K562 (cell line): ENCODE data around the gene ODF4. TPM values are rescaled to one million over a fixed set of nuclear protein-coding genes. Genes with fewer than 3 reads are reported as not detected.

Experiments used
- ARID1B ChIP-seq: fragments of 450-650 bp; IDR thresholded peaks from 2 replicates; pipeline ENCODE4 v1.6.1; 2016; ENCODE audit warnings: antibody characterized with exemption, mild to moderate bottlenecking, inconsistent platforms
- ASH1L ChIP-seq: fragments of 450-650 bp; IDR thresholded peaks from 2 replicates; pipeline ENCODE4 v1.6.1; 2018; ENCODE audit warnings: borderline replicate concordance, mild to moderate bottlenecking, low read depth; ENCODE audit not compliant: partially characterized antibody
- CSDE1 ChIP-seq, 2 experiments: fragments of 450-650 bp; IDR thresholded peaks; 2 replicates each; pipeline ENCODE4 v1.6.1; 2016; ENCODE audit warnings: mild to moderate bottlenecking in 1 of 2
- DNMT1 ChIP-seq: fragments of 450-650 bp; IDR thresholded peaks from 2 replicates; pipeline ENCODE4 v1.6.1; 2016; ENCODE audit warnings: antibody characterized with exemption, mild to moderate bottlenecking
- EGR1 ChIP-seq: fragments of 450-650 bp; conservative IDR thresholded peaks from 2 replicates; pipeline ENCODE4 v1.6.1; 2017; ENCODE audit warnings: mild to moderate bottlenecking
- HCFC1 ChIP-seq: IDR thresholded peaks from 2 replicates; pipeline ENCODE4 v1.6.1; 2012; ENCODE audit warnings: low read depth, low read length, improper control_type of control experiment
- MTA1 ChIP-seq: fragments of 450-650 bp; IDR thresholded peaks from 2 replicates; pipeline ENCODE4 v1.6.1; 2017; ENCODE audit warnings: borderline replicate concordance
- MYNN ChIP-seq, 2 experiments: sonication (generic); formaldehyde crosslinking in 1 of 2; IDR thresholded peaks; 2 replicates each; pipeline versions ENCODE4 v1.5.0 to v1.6.1; 2016 to 2020; ENCODE audit warnings: antibody characterized with exemption in 1 of 2, missing genetic modification reagents in 1 of 2
- NCOR1 ChIP-seq: fragments of 450-650 bp; IDR thresholded peaks from 2 replicates; pipeline ENCODE4 v1.6.1; 2016; ENCODE audit warnings: mild to moderate bottlenecking, moderate library complexity
- PURB ChIP-seq: sonication (generic); formaldehyde crosslinking; IDR thresholded peaks from 2 replicates; pipeline ENCODE4 v1.9.0; 2021; ENCODE audit warnings: low read depth, mild to moderate bottlenecking, missing genetic modification reagents
- RBM34 ChIP-seq: fragments of 200-400 bp; formaldehyde crosslinking; IDR thresholded peaks from 2 replicates; pipeline ENCODE4 v1.6.1; 2018; ENCODE audit warnings: low read length, borderline replicate concordance; ENCODE audit not compliant: insufficient read depth
- RFX5 ChIP-seq: IDR thresholded peaks from 2 replicates; pipeline ENCODE4 v1.6.1; 2011; ENCODE audit warnings: low read depth, mild to moderate bottlenecking, improper control_type of control experiment, low read length
- SMAD2 ChIP-seq: fragments of 150-350 bp; IDR thresholded peaks from 2 replicates; pipeline ENCODE4 v1.6.1; 2014; ENCODE audit warnings: low read depth, mild to moderate bottlenecking, low read length
- SMARCB1 ChIP-seq: IDR thresholded peaks from 2 replicates; pipeline ENCODE4 v1.6.1; 2011; ENCODE audit warnings: improper control_type of control experiment, low read depth; ENCODE audit not compliant: insufficient read length
- STAT5A ChIP-seq: IDR thresholded peaks from 2 replicates; pipeline ENCODE4 v1.6.1; 2012; ENCODE audit warnings: low read length, inconsistent platforms, borderline replicate concordance
- ZFP91 ChIP-seq: sonication (generic); formaldehyde crosslinking; IDR thresholded peaks from 2 replicates; pipeline ENCODE4 v1.8.0; 2022; ENCODE audit warnings: mild to moderate bottlenecking, missing genetic modification reagents
- ZNF239 ChIP-seq: fragments of 250-450 bp; sonication (Bioruptor Pico); IDR thresholded peaks from 2 replicates; pipeline ENCODE4 v1.4.0; 2020; ENCODE audit warnings: mild to moderate bottlenecking
- polyA plus RNA-seq, 8 experiments: library from polyadenylated mRNA; depleted of rRNA in 4 of 8; stranded (reverse) in 5 of 8; unstranded in 3 of 8; fragments of >200 nt; fragmentation: Nextera tagmentation in 2 of 8; fragmentation: Illumina TruSeq in 1 of 8; extraction: Ambion mirVana in 2 of 8; extraction: Trizol in 1 of 8; gene quantifications; 2 replicates each; pipeline versions ENCODE4 v1.2.1 to v1.2.3, GENCODE V29; 2011 to 2014; ENCODE audit warnings: inconsistent platforms in 1 of 8, missing spikeins in 1 of 8
- total RNA-seq, 7 experiments: library from RNA; depleted of rRNA in 6 of 7; stranded (reverse); fragments of >200 nt in 6 of 7; fragmentation: Illumina TruSeq in 2 of 7; extraction: Trizol in 2 of 7; gene quantifications; 2 replicates each; pipeline versions ENCODE4 v1.2.1 to v1.2.3, GENCODE V29; 2011 to 2021; ENCODE audit warnings: low replicate concordance in 1 of 7
- TF ChIP-seq, protein P1 (sequence below): fragments of 450-650 bp; IDR thresholded peaks from 2 replicates; pipeline ENCODE4 v1.6.1; 2018; ENCODE audit not compliant: partially characterized antibody
- TF ChIP-seq, protein P2 (sequence below): fragments of 250-450 bp; sonication (Bioruptor Pico); IDR thresholded peaks from 2 replicates; pipeline ENCODE4 v1.8.0; 2021; ENCODE audit warnings: moderate library complexity, mild to moderate bottlenecking, inconsistent platforms
- TF ChIP-seq, protein P3 (sequence below): fragments of 450-650 bp; IDR thresholded peaks from 2 replicates; pipeline ENCODE4 v1.6.1; 2018; ENCODE audit warnings: mild to moderate bottlenecking, low read depth; ENCODE audit not compliant: partially characterized antibody
- TF ChIP-seq, protein P4 (sequence below): fragments of 450-650 bp; IDR thresholded peaks from 2 replicates; pipeline ENCODE4 v1.6.1; 2016; ENCODE audit warnings: missing biosample characterization, missing genetic modification characterization

ODF4 gene
- total and polyA plus RNA-seq, 9 of the 15 experiments (the other 6 are each of a cell fraction or from before 2014, with no cell fraction given), result not detected

DNA sequence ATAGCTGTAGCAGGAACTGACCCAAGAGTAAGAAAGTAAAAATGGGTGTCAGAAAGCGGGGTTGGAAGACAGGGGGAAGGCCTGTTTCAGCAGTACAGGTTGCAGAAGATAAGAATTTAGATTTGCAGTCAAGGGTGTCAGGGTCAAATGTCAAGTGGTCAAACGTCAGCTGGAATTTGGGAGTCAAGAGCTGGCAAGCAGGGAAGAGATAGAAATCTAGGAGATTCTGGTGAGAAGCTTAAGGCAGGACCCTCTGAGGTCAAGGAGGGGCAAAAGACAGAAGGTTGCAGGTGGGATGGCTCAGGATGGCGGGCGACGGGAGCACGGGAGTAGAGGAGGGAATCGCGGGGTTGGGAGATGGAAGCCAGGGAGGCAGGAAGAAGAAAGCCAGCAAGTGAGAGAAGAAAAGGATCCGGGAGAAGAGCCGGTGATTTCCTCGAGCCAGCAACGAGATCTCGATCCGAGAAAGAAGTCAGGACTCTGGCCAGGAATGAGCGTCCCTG lies 44.8 kb upstream of the ODF4 start (continued):
- TF ChIP-seq EGR1 (no peak), SMAD2 (no peak), DNMT1 (no peak), RBM34 (no peak), ZFP91 (CRISPR knock-in tag) (no peak), ASH1L (no peak), SMARCB1 (no peak), ZNF239 (CRISPR knock-in tag) (no peak), MYNN (IDR thresholded peaks at IDR 0.05) (no peak), MYNN (CRISPR knock-in tag; IDR thresholded peaks at IDR 0.05) (no peak), CSDE1 (IDR thresholded peaks at IDR 0.05) (no peak), ARID1B (no peak), RFX5 (no peak), HCFC1 (no peak), MTA1 (0 out of 2 replicates have a peak, but pooled peaks have one; percentile 36), PURB (no peak), STAT5A (no peak), NCOR1 (no peak)
- TF ChIP-seq, protein P1, sequence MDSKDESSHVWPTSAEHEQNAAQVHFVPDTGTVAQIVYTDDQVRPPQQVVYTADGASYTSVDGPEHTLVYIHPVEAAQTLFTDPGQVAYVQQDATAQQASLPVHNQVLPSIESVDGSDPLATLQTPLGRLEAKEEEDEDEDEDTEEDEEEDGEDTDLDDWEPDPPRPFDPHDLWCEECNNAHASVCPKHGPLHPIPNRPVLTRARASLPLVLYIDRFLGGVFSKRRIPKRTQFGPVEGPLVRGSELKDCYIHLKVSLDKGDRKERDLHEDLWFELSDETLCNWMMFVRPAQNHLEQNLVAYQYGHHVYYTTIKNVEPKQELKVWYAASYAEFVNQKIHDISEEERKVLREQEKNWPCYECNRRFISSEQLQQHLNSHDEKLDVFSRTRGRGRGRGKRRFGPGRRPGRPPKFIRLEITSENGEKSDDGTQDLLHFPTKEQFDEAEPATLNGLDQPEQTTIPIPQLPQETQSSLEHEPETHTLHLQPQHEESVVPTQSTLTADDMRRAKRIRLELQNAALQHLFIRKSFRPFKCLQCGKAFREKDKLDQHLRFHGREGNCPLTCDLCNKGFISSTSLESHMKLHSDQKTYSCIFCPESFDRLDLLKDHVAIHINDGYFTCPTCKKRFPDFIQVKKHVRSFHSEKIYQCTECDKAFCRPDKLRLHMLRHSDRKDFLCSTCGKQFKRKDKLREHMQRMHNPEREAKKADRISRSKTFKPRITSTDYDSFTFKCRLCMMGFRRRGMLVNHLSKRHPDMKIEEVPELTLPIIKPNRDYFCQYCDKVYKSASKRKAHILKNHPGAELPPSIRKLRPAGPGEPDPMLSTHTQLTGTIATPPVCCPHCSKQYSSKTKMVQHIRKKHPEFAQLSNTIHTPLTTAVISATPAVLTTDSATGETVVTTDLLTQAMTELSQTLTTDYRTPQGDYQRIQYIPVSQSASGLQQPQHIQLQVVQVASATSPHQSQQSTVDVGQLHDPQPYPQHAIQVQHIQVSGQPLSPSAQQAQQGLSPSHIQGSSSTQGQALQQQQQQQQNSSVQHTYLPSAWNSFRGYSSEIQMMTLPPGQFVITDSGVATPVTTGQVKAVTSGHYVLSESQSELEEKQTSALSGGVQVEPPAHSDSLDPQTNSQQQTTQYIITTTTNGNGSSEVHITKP, result peak; percentile 44
- TF ChIP-seq, protein P2, sequence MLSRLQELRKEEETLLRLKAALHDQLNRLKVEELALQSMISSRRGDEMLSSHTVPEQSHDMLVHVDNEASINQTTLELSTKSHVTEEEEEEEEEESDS, result no peak
- TF ChIP-seq, protein P3, sequence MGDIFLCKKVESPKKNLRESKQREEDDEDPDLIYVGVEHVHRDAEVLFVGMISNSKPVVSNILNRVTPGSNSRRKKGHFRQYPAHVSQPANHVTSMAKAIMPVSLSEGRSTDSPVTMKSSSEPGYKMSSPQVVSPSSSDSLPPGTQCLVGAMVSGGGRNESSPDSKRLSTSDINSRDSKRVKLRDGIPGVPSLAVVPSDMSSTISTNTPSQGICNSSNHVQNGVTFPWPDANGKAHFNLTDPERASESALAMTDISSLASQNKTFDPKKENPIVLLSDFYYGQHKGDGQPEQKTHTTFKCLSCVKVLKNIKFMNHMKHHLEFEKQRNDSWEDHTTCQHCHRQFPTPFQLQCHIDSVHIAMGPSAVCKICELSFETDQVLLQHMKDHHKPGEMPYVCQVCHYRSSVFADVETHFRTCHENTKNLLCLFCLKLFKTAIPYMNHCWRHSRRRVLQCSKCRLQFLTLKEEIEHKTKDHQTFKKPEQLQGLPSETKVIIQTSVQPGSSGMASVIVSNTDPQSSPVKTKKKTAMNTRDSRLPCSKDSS, result no peak
- TF ChIP-seq, protein P4, sequence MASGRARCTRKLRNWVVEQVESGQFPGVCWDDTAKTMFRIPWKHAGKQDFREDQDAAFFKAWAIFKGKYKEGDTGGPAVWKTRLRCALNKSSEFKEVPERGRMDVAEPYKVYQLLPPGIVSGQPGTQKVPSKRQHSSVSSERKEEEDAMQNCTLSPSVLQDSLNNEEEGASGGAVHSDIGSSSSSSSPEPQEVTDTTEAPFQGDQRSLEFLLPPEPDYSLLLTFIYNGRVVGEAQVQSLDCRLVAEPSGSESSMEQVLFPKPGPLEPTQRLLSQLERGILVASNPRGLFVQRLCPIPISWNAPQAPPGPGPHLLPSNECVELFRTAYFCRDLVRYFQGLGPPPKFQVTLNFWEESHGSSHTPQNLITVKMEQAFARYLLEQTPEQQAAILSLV (tag), result no peak
